ENCODE data around the gene TLL1.
A peak's percentile ranks its signal among the peaks of the same experiment; 100 is the strongest.

The TLL1 gene

DNA sequence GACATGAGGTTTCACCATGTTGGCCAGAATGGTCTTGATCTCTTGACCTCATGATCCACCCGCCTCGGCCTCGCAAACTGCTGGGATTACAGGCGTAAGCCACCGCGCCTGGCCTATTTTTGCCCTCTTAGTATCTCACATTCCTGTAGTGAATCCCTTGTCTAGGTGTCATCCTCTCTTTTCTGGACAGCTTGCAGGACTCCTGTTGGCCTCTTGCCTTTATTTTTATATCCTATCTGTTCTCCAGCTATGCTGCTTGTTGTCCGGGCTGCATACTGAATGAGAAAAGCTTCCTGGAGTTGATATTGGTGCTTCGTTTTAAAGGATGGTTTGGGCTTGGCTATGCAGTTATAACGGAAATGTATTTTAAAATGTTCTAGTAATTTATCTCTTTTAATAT lies 148.6 kb downstream of the TLL1 start:
- TF ChIP-seq, protein P1, sequence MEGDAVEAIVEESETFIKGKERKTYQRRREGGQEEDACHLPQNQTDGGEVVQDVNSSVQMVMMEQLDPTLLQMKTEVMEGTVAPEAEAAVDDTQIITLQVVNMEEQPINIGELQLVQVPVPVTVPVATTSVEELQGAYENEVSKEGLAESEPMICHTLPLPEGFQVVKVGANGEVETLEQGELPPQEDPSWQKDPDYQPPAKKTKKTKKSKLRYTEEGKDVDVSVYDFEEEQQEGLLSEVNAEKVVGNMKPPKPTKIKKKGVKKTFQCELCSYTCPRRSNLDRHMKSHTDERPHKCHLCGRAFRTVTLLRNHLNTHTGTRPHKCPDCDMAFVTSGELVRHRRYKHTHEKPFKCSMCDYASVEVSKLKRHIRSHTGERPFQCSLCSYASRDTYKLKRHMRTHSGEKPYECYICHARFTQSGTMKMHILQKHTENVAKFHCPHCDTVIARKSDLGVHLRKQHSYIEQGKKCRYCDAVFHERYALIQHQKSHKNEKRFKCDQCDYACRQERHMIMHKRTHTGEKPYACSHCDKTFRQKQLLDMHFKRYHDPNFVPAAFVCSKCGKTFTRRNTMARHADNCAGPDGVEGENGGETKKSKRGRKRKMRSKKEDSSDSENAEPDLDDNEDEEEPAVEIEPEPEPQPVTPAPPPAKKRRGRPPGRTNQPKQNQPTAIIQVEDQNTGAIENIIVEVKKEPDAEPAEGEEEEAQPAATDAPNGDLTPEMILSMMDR (IDR thresholded peaks at IDR 0.05; ENCODE audit: low read length, missing control alignments) = no peak
- DNase-seq (ENCODE audit: low read depth) = no peak
- H3K4me3 ChIP-seq (replicated peaks; ENCODE audit: low read depth, low read length) = no peak overlapping the region

DNA sequence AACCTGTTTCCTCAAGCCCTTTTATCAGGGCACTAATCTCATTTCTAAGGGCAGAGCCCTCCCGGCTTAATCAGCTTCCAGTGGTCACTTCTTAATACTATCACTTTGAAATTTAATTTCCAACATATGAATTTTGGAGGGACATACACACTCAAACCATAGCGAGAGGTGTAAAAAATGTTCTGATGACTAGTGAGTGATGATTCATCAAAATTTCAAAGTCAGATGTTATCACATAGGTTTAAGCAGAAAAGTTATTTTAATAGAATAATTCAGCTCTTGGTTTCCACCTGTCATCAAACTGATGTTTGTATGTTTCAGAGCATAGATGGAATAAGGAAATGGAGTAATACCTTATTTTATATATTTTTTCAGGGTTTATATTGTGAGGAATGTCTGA lies 161.9 kb downstream of the TLL1 start:
- no peak overlapping the region for H3K4me3 ChIP-seq (replicated peaks; ENCODE audit: low read depth, low read length)
- DNase-seq (ENCODE audit: low read depth) = no peak
- TF ChIP-seq, protein P1 (IDR thresholded peaks at IDR 0.05; ENCODE audit: low read length, missing control alignments) = no peak

DNA sequence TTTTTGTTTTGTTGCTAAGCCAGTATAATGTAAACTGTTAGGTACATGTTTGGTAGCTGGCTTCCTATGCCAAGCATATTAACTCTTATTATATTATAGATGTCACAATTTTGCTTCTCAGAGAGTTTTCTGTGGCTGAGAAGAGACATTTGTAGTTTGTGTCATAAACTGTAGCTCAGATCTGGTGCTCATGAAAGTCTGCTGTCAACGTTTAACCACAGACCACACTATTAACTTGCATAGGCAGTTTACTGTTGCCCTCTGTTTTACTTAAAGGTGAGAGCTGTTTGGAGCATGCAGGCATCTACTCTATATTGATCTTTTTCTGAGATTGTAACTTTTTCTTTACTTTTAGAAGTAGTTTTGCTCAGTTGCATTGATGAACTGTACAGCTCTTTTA lies 166.8 kb downstream of the TLL1 start:
- TF ChIP-seq, protein P1 (IDR thresholded peaks at IDR 0.05; ENCODE audit: low read length, missing control alignments) = no peak
- no peak for DNase-seq (ENCODE audit: low read depth)
- H3K4me3 ChIP-seq (replicated peaks; ENCODE audit: low read depth, low read length) = no peak overlapping the region

GRCh38 chr4:166042510-166043055 lies 169.5 kb downstream of the TLL1 start:
- TF ChIP-seq, protein P1 (IDR thresholded peaks at IDR 0.05; ENCODE audit: low read length, missing control alignments) = no peak

GRCh38 chr4:166043801-166044200 lies 170.8 kb downstream of the TLL1 start:
- no peak overlapping the region for H3K4me3 ChIP-seq (replicated peaks; ENCODE audit: low read depth, low read length)
- DNase-seq (ENCODE audit: low read depth) = no peak
- TF ChIP-seq, protein P1 (IDR thresholded peaks at IDR 0.05; ENCODE audit: low read length, missing control alignments) = no peak

More at GRCh38 chr4:166042510-166043055, 169.5 kb downstream of the TLL1 start:
- DNase-seq (ENCODE audit: low read depth) = peak; percentile 11
- no peak overlapping the region for H3K4me3 ChIP-seq (replicated peaks; ENCODE audit: low read depth, low read length)

- TF ChIP-seq, protein P1 (IDR thresholded peaks at IDR 0.05; ENCODE audit: low read length, missing control alignments) = no peak
- DNase-seq (ENCODE audit: low read depth) = no peak
- H3K4me3 ChIP-seq (replicated peaks; ENCODE audit: low read depth, low read length) = no peak overlapping the region
Measured at GRCh38 chr4:166044871-166045270, 171.8 kb downstream of the TLL1 start.

GRCh38 chr4:166045457-166045856 lies 172.4 kb downstream of the TLL1 start:
- TF ChIP-seq, protein P1 (IDR thresholded peaks at IDR 0.05; ENCODE audit: low read length, missing control alignments) = no peak
- DNase-seq (ENCODE audit: low read depth) = no peak
- H3K4me3 ChIP-seq (replicated peaks; ENCODE audit: low read depth, low read length) = no peak overlapping the region
